Osteoblast (primary cell): Measurements from ENCODE around the gene TTL. TPM values are rescaled to one million over a fixed set of nuclear protein-coding genes. Genes with fewer than 3 reads are reported as not detected.

ENCODE experiments used
- DNase-seq: peaks from one replicate; pipeline ENCODE4 v3.0.0; 2011; ENCODE audit warnings: low spot score, mixed read lengths; ENCODE audit not compliant: insufficient read length; ENCODE audit errors: missing footprints
- H2AFZ ChIP-seq: 2 replicates; pipeline ENCODE4 v1.6.0; 2011; ENCODE audit warnings: mild to moderate bottlenecking, low read length
- H3K27ac ChIP-seq: 2 replicates; pipeline ENCODE4 v1.5.1; 2011; ENCODE audit warnings: mild to moderate bottlenecking, low read depth, low read length, moderate library complexity
- H3K27me3 ChIP-seq: 2 replicates; pipeline ENCODE4 v1.6.0; 2012; ENCODE audit warnings: mild to moderate bottlenecking, control low read depth, inconsistent platforms, low read length, moderate library complexity; ENCODE audit not compliant: insufficient read depth
- H3K36me3 ChIP-seq: 2 replicates; pipeline ENCODE4 v1.5.1; 2011; ENCODE audit warnings: mild to moderate bottlenecking, low read length, control low read depth, moderate library complexity; ENCODE audit not compliant: insufficient read depth
- H3K4me1 ChIP-seq: 2 replicates; pipeline ENCODE4 v1.5.1; 2011; ENCODE audit warnings: mild to moderate bottlenecking, low read length, control low read depth, moderate library complexity; ENCODE audit not compliant: insufficient read depth
- H3K4me2 ChIP-seq: 2 replicates; pipeline ENCODE4 v1.6.0; 2011; ENCODE audit warnings: mild to moderate bottlenecking, low read length; ENCODE audit not compliant: insufficient read depth
- H3K4me3 ChIP-seq: fragments of 200-600 bp; sonication (generic); 3 replicates; pipeline ENCODE4 v1.5.1; 2012; ENCODE audit warnings: mild to moderate bottlenecking, low read length, inconsistent platforms; ENCODE audit not compliant: insufficient read depth
- H3K79me2 ChIP-seq: 2 replicates; pipeline ENCODE4 v1.6.0; 2012; ENCODE audit warnings: mild to moderate bottlenecking, low read length, control low read depth, inconsistent platforms; ENCODE audit not compliant: insufficient read depth
- H3K9me3 ChIP-seq: 2 replicates; pipeline ENCODE4 v1.5.1; 2011; ENCODE audit warnings: low read depth, low read length, control low read depth
- H4K20me1 ChIP-seq: 2 replicates; pipeline ENCODE4 v1.6.0; 2012; ENCODE audit warnings: mild to moderate bottlenecking, low read length, control low read depth; ENCODE audit not compliant: insufficient read depth
- total RNA-seq: library from RNA; depleted of rRNA; stranded (reverse); fragments of >200 nt; gene quantifications from 2 replicates; pipeline ENCODE4 v1.2.3, GENCODE V29; 2012
- TF ChIP-seq, protein P1 (sequence below): IDR thresholded peaks from 2 replicates; pipeline ENCODE4 v1.5.1; 2011; ENCODE audit warnings: mild to moderate bottlenecking, low read depth, low read length, moderate library complexity; ENCODE audit errors: extremely low read depth

Gene TTL
- total RNA-seq, 1 donor, result 59.0 TPM

GRCh38 chr2:112486895-112487294, 4.9 kb downstream of the TTL start:
- no peak for DNase-seq
- Histone ChIP-seq H3K36me3 (peaks cover 22% of the 10 kb centered on the region), H2AFZ (no peak overlapping the region), H3K9me3 (no peaks in the 10 kb centered on the region), H3K4me1 (peaks cover 4% of the 10 kb centered on the region), H3K27me3 (no peaks in the 10 kb centered on the region), H3K4me2 (no peak overlapping the region), H4K20me1 (peaks cover 8% of the 10 kb centered on the region), H3K27ac (no peak overlapping the region), H3K4me3 (no peak overlapping the region), H3K79me2 (peaks cover 83% of the 10 kb centered on the region)
- TF ChIP-seq, protein P1, sequence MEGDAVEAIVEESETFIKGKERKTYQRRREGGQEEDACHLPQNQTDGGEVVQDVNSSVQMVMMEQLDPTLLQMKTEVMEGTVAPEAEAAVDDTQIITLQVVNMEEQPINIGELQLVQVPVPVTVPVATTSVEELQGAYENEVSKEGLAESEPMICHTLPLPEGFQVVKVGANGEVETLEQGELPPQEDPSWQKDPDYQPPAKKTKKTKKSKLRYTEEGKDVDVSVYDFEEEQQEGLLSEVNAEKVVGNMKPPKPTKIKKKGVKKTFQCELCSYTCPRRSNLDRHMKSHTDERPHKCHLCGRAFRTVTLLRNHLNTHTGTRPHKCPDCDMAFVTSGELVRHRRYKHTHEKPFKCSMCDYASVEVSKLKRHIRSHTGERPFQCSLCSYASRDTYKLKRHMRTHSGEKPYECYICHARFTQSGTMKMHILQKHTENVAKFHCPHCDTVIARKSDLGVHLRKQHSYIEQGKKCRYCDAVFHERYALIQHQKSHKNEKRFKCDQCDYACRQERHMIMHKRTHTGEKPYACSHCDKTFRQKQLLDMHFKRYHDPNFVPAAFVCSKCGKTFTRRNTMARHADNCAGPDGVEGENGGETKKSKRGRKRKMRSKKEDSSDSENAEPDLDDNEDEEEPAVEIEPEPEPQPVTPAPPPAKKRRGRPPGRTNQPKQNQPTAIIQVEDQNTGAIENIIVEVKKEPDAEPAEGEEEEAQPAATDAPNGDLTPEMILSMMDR, result no peak

DNA sequence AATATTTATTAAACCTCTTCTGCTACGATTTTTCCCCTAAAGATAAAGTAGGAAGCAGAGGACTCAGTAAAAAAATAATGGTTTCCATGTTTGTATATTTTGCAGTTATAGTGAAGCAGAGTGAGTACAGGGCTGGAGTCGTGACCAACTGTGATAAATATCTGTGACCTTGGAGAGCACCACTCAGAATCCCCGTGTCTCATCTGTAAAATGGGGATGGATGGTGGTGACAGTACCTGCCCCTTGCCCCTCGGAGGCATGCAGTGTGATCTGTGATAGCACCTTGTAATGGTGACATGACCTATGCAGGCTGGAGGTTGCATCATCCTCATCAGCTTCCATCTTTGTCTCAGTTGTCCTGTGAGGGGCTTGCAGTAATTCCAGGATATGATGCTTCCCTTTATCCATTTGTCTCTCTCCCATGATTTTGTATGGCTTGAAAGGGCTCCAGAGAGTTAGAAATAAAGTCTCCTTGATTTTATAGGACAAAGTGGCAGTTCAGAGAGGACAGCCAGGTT, 5.5 kb downstream of the TTL start:
- Histone ChIP-seq H3K4me1 (peaks cover 4% of the 10 kb centered on the region), H4K20me1 (peaks cover 8% of the 10 kb centered on the region), H3K27me3 (no peaks in the 10 kb centered on the region), H3K36me3 (peaks cover 22% of the 10 kb centered on the region), H3K4me2 (no peak overlapping the region), H3K79me2 (peaks cover 86% of the 10 kb centered on the region), H3K9me3 (no peaks in the 10 kb centered on the region), H3K4me3 (no peak overlapping the region), H3K27ac (no peak overlapping the region), H2AFZ (no peak overlapping the region)
- DNase-seq, result no peak
- TF ChIP-seq, protein P1, result no peak

DNA sequence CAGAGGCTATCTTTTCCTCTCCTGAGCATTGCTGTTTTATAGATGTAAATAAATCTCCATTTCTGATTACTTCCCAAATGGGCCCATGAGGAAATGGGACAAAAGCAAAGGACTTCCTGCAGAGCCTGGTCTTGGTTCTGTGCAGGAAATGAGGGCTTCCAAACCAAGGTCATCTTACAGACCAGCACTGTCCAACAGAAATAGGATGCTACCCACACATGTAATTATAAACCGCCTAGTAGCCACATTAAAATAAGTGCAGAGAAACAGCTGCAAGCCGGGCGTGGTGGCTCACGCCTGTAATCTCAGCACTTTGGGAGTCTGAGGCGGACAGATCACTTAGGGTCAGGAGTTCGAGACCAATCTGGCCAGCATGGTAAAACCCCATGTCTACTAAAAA, 6.2 kb downstream of the TTL start:
- H3K4me1 ChIP-seq, result peaks cover 4% of the 10 kb centered on the region
- H3K4me2 ChIP-seq, result no peak overlapping the region
- no peak overlapping the region for H2AFZ ChIP-seq
- no peaks in the 10 kb centered on the region for H3K9me3 ChIP-seq
- TF ChIP-seq, protein P1, result no peak
- peaks cover 22% of the 10 kb centered on the region for H3K36me3 ChIP-seq
- H4K20me1 ChIP-seq, result peaks cover 8% of the 10 kb centered on the region
- peaks cover 82% of the 10 kb centered on the region for H3K79me2 ChIP-seq
- H3K27me3 ChIP-seq, result no peaks in the 10 kb centered on the region
- DNase-seq, result no peak
- H3K27ac ChIP-seq, result no peak overlapping the region
- no peak overlapping the region for H3K4me3 ChIP-seq

DNA sequence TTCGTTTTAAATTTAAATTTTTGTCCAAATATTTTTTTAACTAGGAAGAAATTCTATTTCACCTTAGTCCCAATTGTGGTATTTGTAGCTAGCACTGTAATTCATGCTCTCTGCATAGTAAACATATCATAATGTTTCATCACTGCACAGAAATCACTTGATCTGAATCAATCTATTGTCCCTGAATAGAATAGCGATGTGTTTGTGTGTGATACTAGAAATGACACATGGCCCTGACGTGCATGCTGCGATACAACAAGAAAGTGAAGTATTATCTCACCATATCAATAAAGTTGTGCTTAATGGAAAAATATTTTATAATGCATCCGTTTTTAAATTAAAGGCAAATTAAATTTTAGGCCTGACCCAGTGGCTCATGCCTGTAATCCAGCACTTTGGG, 10.0 kb downstream of the TTL start:
- Histone ChIP-seq H3K27me3 (no peaks in the 10 kb centered on the region), H3K4me3 (no peak overlapping the region), H3K4me2 (no peak overlapping the region), H3K9me3 (no peaks in the 10 kb centered on the region), H3K4me1 (peaks cover 12% of the 10 kb centered on the region), H3K36me3 (peaks cover 24% of the 10 kb centered on the region), H4K20me1 (peaks cover 15% of the 10 kb centered on the region), H3K79me2 (peaks cover 57% of the 10 kb centered on the region), H2AFZ (no peak overlapping the region), H3K27ac (no peak overlapping the region)
- TF ChIP-seq, protein P1, result no peak
- no peak for DNase-seq
